NCI-H446 (cell line): ENCODE results near the gene HCFC1.
A peak's percentile ranks its signal among the peaks of the same experiment; 100 is the strongest.

Experiments
- DNase-seq, 2 experiments: peaks; one replicate each; lab custom pipeline; 2025; lab: John Stamatoyannopoulos, UW

HCFC1 gene

DNA sequence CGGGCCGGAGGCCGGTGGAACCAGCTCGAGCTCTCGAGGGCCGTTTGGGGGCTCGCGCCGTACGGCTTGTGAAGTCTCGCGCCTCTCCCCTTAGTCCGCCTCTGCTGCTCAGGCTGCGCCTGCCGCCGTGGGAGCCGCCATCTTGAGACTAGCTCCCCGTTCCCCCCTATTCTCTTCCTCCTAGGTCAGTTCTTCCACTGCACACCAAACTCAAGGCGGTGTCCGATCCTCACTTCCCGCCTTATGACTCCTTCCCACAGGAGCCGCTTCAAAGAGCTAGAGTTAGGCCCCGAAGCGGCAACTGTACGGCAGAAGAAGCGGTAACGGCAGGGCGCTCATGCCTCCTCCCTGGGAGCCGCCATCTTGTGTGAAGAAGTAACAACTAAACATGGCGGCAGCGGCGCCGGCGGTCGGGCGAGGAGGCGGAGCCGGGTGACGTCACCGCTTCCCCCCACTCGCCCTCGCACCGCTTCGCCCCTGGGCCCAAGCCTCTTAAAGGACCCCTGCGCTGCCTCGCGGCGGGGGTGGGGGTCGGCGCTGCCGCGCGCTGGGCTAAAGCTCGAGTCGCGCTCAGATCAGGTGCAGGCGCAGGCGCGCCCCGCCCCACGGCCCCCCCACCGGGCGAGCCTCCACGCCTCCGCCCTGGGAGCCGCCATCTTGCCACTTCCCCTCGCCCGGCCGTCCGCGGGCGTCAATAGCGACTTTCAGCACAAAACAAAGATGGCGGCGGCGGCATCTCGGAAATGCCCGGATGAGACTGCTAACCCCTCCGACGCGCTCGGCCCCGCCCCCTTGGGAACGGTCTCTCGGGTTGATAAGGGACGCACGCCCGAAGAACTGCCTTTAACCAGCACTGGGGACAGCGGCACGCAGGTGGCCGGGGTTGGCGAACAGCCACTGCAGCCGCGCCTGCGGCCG lies at the start of gene HCFC1:
HCFC1 (minus strand) TSS at position 369 of the 918 bp plus-strand sequence. CDS start 978 bp downstream, outside the sequence.
- DNase-seq = peak; percentile 91 to 93

DNA sequence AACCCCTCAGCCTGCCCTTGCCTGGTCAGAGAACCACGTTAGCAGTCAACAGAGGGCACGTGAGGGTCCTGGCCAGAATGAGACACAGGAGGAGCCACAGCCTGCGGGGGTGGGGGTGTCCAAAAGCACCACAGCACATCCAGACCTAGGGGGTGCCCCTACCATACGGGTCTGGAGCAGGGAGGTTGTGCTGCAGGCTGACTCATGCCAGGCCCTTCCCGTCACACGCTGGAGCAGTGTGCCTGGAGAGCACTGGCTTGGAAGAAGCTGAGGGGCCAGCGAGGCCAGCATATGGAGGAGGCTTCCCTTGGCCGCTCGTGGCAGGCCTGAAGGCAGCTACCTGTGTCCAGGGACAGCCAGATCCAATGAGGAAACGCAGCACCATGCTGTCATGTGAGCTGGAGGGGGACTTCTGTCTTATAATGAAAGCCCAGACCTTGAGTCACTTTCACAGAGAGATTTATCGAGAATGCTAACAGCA lies 49.6 kb upstream of the HCFC1 start:
- DNase-seq = no peak

DNA sequence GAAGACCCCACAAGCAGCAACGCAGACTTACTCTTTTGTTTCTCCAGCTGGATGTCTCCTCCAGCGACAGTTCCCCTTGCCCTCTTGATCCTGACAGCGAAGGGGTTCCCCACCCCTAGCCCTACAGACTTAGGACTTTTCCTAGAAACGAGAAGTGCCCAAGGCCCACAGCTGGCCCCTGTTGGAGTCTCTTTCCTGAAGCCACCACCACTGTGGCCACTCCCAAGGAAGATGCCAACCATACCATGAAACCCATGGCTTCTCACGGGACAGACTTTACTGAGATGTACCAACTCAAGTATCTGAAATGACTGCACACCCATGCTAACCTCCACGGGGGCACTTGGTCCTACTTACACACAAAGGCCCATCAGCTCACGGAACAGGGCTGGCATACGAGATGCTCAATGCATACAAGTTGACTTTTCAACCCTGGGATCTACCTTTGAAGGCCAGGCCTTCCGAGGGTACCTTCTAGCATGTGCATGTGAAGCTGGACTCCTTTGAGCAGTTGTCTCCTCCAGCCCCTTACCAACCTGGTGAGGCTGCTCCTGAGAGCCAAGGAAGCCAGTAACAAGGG lies 49.0 kb upstream of the HCFC1 start:
- no peak for DNase-seq

DNA sequence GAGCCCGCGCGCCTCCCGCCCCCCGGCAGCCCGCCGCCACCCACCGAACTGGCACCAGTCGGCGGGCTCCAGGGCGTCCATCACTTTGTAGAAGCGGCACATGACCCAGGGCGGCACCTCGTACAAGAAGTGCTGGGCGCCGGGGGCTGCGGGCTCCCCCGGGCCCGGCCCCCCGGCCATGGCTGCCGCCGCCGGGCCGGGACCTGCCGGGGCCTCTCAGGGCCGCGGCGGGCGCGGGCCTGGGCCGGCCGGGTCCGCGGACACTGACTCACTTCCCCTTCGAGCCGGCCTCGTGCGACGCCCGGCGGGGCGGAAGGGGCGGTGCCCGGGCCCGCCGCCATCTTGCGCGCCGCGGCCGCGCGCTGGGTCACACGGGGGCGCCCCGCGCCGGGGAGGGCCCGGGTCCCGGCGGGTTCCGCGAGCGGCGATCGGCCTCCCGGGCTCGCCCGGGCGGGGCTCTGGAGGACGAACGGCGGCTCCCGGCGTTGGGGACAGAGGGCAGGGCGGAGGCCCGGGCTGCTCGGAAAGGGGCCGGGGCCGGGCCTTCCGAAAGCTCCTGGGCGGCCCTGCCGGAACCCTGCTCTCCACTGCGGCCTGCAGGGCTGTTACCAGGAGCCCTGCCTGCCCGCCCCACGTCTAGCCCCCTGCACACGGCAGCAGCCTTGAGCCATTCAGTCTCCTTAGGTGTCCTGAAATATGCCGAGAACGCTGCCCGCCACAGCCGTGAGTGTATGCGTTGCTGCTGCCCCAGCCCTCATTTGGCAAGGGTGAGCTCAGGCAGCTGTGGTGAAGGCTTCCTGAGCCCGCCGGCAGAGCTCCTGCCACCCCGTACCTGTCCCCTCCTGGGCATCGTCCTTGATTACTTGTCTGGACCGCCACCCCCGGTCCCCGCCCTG lies 48.3 kb upstream of the HCFC1 start, which contains the start of gene IRAK1:
IRAK1 (minus strand) TSS at position 270 of the 896 bp plus-strand sequence; CDS start at position 180, 90 bp downstream.
- peak in 1 of 2 experiments; percentile 46 for DNase-seq

DNA sequence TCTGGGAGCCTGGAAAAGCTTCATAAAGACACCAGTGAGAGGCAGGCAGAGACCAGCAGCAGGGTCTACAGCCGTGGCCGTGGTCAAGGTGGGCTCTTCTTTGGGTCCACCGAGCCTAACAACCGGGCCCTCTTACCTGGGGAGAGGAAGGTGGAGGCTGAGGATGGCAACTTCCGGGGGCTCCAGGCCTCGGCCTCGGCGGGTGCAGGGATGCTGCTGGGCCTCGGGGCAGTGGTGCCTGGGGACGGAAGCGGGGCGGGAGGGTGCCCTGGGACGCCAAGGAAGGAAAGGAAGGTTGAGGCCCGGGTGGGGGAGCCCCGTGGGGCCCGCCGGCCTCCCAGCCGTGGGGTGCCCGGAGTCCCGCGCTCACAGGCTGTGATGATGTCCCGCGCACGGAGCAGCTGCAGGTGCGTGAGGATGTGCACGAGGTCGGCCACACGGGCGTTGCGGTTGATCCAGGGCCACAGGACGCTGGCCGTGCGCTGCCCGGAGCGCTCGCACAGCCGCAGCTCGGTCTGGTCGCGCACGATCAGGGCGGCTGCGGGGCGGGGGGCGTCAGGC lies 47.5 kb upstream of the HCFC1 start:
- no peak for DNase-seq

DNA sequence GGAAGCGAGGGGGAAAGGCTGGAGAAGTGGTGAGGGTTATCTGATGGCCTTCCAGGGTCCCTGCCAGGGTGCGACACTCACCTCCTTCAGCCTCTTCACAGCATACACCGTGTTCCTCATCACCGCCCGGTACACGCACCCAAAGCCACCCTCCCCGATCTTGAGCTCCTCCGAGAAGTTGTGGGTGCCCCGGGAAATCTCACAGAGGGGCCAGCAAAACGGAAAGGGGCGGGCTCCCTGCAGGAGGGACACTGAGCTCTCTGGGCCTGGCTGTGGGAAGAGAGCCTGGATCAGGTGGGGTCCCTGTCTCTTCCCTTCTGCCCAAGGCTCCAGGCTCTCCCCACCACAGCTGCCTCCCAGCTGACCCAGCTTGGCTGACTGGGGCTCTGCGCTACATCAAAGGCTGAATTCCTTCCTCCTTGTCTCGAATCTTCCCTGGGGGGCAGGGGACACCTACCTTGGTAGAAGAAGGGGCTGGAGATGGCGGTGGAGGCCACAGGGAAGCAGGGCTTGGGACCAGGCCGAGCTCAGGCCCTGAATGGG lies 47.0 kb upstream of the HCFC1 start:
- no peak for DNase-seq

DNA sequence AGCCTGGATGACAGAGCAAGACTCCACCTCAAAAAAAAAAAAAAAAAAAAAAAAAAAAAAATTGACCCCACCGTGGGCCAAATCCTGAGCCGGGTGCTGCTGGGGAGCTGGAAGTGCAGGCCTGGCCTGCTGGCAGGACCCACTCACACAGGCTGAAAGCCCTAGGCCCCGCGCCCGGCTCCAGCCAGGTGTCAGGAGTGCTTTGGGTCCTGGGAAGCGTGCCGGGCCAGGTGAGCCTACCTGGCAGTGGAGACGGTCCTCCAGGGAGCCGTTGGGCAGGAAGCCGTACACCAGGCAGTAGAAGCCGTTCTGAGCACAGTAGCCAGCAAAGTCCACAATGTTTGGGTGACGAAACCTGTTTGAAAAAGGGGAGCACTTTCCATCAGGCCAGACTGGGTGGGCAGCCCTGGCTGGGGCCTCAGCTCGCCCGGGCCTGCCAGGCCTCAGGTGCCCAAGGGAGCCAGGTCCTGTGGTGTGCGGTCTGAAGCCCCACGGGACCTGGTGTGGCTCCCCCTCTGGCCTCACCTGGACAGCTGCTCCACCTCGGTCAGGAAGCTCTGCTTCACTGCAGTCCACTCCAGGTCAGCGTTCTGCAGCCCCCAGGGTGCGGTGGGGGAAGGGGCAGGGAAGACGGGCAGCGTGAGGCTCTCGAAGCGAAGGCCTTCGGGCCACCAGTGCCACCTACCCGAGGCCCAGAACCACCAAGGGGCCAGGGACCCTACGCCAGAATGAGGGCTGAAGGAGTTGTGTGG lies 46.3 kb upstream of the HCFC1 start:
- DNase-seq = no peak

DNA sequence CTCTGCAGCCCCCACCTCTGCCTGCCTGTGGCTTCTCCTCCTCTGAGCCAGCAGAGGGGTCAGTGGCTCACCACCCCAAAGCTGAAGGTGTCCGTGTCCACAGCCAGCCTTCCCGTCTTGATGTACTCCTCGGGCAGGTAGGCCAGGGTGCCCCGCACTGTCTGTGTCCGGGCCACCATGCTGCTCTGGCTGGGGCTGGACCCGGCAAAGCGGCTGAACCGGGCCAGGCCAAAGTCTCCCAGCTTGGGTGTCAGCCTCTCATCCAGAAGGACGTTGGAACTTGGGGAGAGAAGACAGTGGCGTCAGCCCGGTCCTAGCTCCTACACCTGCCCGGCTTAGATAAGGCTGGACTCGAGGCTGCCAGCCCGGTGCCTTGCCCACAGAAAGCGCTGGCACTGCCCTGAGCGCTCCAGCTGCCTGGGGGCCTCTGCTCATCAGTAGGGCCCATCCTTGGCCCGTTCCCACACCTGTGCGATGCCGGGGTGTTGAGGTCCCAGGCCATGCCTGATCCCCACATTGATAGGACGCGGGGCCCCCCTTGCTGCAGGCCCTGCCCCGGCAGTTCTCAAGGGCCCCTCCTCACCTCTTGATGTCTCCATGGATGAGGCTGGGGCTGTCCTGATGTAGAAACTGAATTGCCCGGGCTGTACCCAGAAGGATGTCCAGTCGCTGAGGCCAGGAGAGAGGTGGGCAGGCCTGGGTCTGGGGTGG lies 44.9 kb upstream of the HCFC1 start:
- no peak for DNase-seq

DNA sequence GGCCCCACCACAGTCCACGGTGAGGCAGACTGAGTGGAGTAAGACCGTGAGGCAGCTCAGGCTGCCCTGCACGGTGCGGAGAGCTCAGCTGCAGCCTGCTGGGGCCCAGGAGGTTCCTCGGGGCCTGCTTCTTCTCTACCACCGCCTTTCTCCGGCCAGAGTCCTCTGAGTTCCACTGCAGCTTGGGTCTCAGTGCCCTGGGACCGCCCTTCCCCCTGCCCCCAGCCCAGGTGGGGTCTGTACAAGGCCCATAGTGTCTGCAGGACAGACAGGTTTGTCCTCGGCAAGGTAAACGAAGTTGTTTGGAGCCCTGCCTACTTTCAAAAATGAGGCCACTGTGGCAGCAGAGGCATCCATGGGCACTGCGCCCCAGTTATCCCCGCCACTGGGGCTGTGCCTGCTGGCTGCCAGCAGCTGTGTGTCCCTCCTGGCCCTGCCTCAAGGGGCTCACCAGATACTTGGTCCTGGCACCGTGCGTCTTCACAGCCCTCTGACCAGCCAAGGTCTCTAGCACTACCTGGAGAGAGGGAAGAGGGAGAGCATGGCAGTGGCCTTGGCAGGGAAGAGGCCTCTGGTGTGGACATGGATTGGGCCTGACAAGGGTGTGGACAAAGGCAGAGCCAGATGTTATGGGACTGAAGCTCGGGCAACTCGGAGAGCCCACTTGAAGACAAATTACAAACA lies 44.1 kb upstream of the HCFC1 start:
- DNase-seq = no peak

DNA sequence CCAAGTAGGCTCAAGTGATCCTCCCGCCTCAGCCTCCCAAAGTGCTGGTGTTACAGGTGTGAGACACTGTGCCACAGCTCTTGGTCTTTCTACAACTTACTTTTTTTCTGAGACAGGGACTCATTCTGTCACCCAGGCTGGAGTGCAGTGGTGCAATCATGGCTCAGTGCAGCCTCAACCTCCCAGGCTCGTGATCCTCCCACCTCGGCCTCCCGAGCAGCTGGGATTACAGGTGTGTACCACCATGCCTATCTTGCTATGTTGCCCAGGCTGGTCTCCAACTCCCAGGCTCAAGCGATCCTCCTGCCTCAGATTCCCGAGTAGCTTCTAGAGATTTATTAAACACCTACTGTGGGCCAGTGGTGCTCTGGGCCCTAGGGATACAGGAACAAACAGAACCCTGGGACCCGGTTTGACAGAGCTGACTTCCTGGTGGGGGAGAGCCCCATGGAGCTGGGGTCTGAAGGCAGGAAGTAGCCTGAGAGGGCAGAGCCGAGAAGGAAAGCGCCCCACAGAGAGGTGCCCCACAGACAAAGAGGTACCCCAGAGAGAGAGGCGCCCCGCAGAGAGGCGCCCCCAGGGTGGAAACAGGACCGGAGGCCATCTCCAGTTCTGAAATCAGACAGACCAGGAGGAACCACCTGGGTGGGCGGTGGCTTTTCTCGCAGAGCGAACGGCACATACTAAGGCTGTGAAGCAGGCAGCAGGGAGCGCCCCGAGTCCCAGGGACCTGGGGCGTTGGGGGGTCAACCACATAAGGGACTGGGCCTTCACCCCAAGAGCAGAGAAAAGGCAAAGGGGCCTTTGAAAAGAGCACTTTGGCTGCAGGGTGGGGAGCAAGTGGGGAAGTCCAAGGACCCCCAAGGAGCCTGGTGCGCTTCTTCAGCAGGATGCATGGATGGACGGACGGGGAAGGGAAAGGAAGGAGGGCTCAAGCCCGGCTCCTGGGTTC lies 43.1 kb upstream of the HCFC1 start:
- DNase-seq = no peak

DNA sequence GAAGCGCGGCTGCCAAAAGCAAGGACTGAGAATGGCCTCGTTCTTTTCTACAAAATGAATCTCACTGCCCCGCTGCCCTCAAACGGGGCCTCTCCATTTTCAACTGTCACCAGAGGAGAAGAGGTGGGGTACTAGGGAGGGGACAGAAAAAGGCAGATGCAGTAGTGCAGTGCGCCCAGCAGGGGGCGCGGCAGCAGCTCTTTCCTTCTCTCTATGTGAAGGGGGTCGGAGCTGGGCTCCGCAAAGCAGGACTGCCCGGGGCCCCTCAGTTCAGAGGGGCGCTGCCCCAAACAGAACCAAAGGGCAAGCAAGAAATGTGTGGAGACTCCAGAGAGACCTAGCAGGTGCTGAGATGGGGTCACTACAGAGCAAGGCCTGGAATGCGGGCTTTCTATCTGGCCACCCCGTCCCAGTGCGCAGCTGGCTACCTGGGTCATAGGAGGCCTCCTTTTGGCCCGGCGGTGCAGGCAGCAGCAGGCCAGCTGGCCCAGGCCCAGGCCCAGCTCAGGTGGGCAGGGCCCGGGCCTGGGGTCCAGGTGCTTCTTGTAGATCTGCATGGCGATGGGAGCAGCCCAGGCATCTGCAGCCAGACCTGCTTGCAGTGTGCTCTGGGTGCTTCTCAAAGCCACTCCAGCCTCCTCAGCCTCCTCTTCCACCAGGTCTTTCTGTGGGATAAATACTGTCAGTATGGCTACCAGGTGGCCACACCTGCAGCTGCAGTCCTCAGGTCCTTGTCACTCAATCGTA lies 42.2 kb upstream of the HCFC1 start:
- DNase-seq = peak in 1 of 2 experiments; percentile 26

DNA sequence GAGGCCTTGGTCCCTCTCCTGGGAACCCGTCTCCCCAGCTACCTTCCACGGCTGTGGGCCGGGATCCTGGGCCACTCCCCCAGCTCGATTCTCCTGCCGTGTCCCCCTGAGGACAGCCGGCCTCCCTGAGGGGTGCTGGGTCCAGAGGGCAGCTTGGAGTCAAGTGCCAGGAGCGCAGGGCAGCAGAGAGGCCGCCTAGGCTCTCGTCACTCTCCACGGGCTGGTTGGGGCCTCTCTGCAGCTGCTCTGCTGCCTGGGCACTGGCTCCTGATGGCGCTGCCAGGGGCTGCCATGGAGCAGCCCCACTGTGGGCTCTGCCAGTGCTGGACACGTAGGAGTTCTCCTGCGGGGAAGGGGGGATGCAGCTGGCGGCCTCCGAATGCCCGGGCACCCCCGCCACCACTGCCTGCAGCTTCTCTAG lies 41.4 kb upstream of the HCFC1 start:
- no peak for DNase-seq

DNA sequence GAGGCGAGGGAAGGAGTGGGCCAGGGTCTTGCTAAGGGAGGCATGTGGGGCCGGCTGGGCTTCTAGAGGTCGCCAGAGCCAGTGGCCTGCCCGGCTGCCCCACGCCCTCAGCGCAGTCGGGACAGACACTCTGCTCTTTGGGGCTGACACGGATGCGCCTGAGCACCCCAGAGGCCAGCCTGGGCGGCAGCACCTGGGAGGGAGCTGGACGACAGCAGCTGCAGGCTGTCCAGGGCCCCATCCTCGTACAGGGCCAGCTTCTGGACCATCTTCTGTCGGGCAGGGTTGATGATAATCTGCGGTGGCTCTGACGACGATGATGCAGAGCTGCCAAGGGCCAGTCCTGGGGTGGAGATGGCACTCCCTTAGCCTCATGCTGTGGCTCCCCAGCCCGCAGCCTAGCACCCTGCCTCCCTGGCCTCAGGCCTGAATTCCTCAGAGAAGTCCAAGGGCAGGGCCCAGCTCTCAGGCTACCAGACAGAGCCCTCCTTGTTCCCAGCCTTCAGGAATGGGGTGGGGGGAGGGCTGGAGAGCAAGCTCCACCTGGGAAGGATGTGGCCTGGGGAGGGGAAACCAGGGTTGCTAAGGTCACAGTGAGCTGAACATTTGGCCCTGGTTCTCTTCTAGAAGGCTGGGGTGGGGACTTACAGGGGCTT lies 40.8 kb upstream of the HCFC1 start:
- no peak for DNase-seq

DNA sequence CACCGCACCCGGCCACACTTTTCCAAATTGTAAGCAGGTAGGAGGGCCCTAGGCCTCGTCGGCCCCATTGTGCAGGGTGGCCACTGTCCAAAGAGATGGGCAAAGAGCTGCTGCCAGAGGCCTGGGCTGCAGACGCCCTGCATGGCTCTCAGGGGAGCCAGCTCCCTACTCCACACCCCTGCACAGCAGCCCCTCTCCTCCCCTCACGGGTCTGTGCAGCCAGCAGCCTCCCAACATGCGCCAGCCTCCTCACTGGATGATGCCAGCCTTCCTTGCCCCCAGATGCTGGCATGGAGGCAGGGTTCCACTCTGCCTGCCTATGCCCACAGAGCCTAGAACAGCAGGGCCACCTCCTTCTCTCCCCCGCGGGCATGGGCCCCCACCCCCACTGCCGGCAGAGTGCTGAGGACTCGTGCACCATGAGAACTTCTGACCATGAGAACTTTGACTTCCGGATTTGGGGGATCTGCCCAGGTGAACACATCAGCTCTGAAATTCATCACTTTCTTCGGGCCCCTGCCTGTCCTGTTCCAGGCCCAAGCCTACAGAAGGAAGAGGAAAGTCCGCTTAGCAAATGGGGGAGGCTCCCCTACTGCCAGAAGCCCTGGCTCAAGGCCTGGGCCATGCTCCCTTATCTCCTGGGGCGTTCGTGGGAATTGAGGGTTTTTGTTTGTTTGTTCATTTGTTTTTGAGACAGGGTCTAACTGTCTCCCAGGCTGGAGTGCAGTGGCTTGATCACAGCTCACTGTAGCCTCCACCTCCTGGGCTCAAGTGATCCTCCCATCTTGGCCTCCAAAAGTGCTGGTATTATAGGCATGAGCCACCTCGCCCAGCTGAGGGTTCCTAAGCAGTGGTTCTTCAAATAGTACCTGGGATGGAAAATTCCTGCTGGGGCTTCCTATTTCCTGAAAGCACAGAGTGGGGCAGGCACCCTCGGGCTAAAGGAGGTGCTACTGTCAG lies 40.0 kb upstream of the HCFC1 start:
- DNase-seq = no peak

DNA sequence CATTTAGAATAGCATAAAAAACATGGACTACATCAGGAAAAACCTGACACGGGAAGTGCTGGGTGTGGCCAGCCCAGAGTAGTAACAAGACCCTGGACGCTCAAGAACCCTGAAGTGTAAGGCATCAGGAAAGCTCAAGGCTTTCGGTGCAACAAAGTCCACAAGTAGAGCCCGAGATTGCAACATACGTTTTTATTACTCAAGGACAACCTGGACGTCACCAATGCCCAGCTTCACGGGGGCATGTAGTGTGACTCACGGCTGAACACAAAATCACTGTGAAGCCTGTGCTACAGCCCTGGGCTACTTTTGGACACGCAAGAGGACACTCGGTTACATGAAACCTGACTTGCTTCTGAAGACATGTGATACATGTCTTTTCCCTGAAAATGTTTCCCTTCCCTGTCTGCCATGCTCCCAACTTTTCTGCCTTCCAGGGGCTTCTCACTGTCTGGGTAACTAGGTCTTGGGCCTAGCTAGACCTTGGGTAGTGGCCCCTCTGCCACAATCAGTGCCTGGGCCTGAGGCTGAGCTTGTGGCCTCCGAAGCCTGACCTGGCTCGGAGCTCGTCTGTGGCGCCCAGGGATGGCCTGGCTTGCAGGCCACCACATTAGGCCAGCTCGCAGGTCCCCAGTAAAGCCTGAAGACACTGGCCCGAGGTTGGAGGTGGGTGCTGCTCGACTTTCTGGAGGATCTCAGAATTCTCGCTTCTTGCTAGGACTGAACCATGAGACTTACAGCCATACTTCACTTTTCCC lies 38.9 kb upstream of the HCFC1 start:
- DNase-seq = no peak
